Motor neuron (in vitro differentiated cells): Measurements from ENCODE around the gene PTPRU. TPM values are rescaled to one million over a fixed set of nuclear protein-coding genes. Genes with fewer than 3 reads are reported as not detected.

ENCODE experiments used
- ATAC-seq, 8 experiments: fragments of 200-7000 bp; cut with Tn5 transposase; replicated peaks in 6 of 8; 2 replicates each; pipeline ENCODE4 v1.8.0; 2021; ENCODE audit warnings: mild to moderate bottlenecking in 8 of 8, moderate library complexity in 8 of 8
- H3K27ac ChIP-seq, 2 donors: fragments of 250-450 bp; sonication (Bioruptor Pico); 2 replicates each; pipeline ENCODE4 v1.9.0; 2021; ENCODE audit warnings: antibody characterized with exemption in 2 of 2, mild to moderate bottlenecking in 2 of 2, moderate library complexity in 1 of 2
- H3K4me1 ChIP-seq, 2 donors: fragments of 250-450 bp; sonication (Bioruptor Pico); replicated peaks in 1 of 2; 2 replicates each; pipeline ENCODE4 v1.6.1; 2021; ENCODE audit warnings: antibody characterized with exemption in 2 of 2, mild to moderate bottlenecking in 2 of 2, moderate library complexity in 1 of 2
- H3K4me3 ChIP-seq, 5 donors: fragments of 250-450 bp; sonication (Bioruptor Pico); 2 replicates each; pipeline ENCODE4 v1.9.0; 2021; ENCODE audit warnings: antibody characterized with exemption in 5 of 5, mild to moderate bottlenecking in 5 of 5, moderate library complexity in 4 of 5
- WGBS, 10 experiments: fragments of 450-650 bp; shearing (Covaris generic); methylation state at CpG; one replicate each; pipeline ENCODE4 v1.0.0; 2022; 5-methylcytosine and 5-hydroxymethylcytosine counted together
- in situ Hi-C, 9 experiments: fragments of 400-800 bp; cut with MboI; loops; one replicate each; pipeline ENCODE4 v1.15.0; 2021; ENCODE audit warnings: low sequenced_read_pairs in 9 of 9, low pct_unique_long_range_greater_than_20kb in 2 of 9; ENCODE audit not compliant: unreplicated experiment in 9 of 9
- total RNA-seq, 8 experiments: library from RNA; unstranded; fragments of 300-600 nt; gene quantifications; 2 replicates each; pipeline versions ENCODE4 v1.2.3 to v1.2.4, GENCODE V29; 2022

The PTPRU gene
- total RNA-seq, 8 experiments from 2014 or later: 1.2 to 44.8 (median 15.2) TPM

GRCh38 chr1:29248409-29248808, 12.1 kb downstream of the PTPRU start:
- 40 to 100% (median 100%) methylated on average over 1 to 2 of the region's 2 CpGs; no CpG with 5 or more reads in 4 of the 10 experiments for WGBS, 10 experiments
- in situ Hi-C loops: loop anchor here (10.0 to 25.0 kb wide), 9 partner anchors 214 to 1464 kb away; partner anchors contain the start of gene MATN1 (in 5 of the 9)
- H3K27ac ChIP-seq: no peak overlapping the region
- no peak for ATAC-seq
- H3K4me3 ChIP-seq: no peak overlapping the region
- peaks cover 8 to 17% of the 10 kb centered on the region in 2 donors for H3K4me1 ChIP-seq

GRCh38 chr1:29249170-29249691, 12.9 kb downstream of the PTPRU start:
- Histone ChIP-seq H3K4me3 (no peak overlapping the region), H3K4me1 (peaks cover 8 to 17% of the 10 kb centered on the region in 2 donors), H3K27ac (no peak overlapping the region)
- 20 to 51% (median 36%) methylated on average over 1 to 6 of the region's 8 CpGs; no CpG with 5 or more reads in 6 of the 10 experiments for WGBS, 10 experiments
- peak in 5 of 8 experiments; percentile 50 to 66 (median 60) for ATAC-seq
- in situ Hi-C loops: loop anchor here (10.0 to 25.0 kb wide), 9 partner anchors 213 to 1463 kb away; partner anchors contain the start of gene MATN1 (in 5 of the 9)

- H3K4me1 ChIP-seq: peaks cover 8 to 17% of the 10 kb centered on the region in 2 donors
- H3K27ac ChIP-seq: no peak overlapping the region
- in situ Hi-C loops: loop anchor here (10.0 to 25.0 kb wide), 9 partner anchors 212 to 1462 kb away; partner anchors contain the start of gene MATN1 (in 5 of the 9)
- 80 to 100% (median 96%) methylated on average over 1 to 2 of the region's 2 CpGs; no CpG with 5 or more reads in 4 of the 10 experiments for WGBS, 10 experiments
- no peak overlapping the region for H3K4me3 ChIP-seq
- ATAC-seq: no peak
Observed at GRCh38 chr1:29249951-29250581, 13.7 kb downstream of the PTPRU start.

- WGBS, 10 experiments: 20 to 100% (median 86%) methylated on average over 1 to 8 of the region's 8 CpGs; no CpG with 5 or more reads in 3 of the 10 experiments
- H3K4me3 ChIP-seq: no peak overlapping the region
- in situ Hi-C loops: no loop called here
- H3K27ac ChIP-seq: no peak overlapping the region
- H3K4me1 ChIP-seq: peaks cover 13 to 21% of the 10 kb centered on the region in 2 donors
- no peak for ATAC-seq
Observed at GRCh38 chr1:29251164-29252124, 15.1 kb downstream of the PTPRU start.

GRCh38 chr1:29253180-29253579, 16.9 kb downstream of the PTPRU start:
- Histone ChIP-seq H3K27ac (no peak overlapping the region), H3K4me3 (no peak overlapping the region), H3K4me1 (peaks cover 30 to 38% of the 10 kb centered on the region in 2 donors)
- WGBS, 10 experiments: 60 to 100% (median 92%) methylated on average over 1 to 3 of the region's 3 CpGs; no CpG with 5 or more reads in 2 of the 10 experiments
- in situ Hi-C loops: no loop called here
- ATAC-seq: no peak

- ATAC-seq: no peak
- in situ Hi-C loops: no loop called here
- Histone ChIP-seq H3K27ac (no peak overlapping the region), H3K4me1 (peaks cover 31 to 43% of the 10 kb centered on the region in 2 donors), H3K4me3 (no peak overlapping the region)
- WGBS, 10 experiments: 46 to 100% (median 88%) methylated on average over 3 to 7 of the region's 7 CpGs; no CpG with 5 or more reads in 2 of the 10 experiments
Observed at GRCh38 chr1:29254346-29254745, 18.0 kb downstream of the PTPRU start.

- in situ Hi-C loops: no loop called here
- H3K27ac ChIP-seq: no peak overlapping the region
- WGBS, 10 experiments: 33 to 100% (median 91%) methylated on average over 1 to 10 of the region's 10 CpGs; no CpG with 5 or more reads in 4 of the 10 experiments
- ATAC-seq: no peak
- H3K4me3 ChIP-seq: no peak overlapping the region
- peaks cover 32 to 40% of the 10 kb centered on the region in 2 donors for H3K4me1 ChIP-seq
Observed at GRCh38 chr1:29255134-29255666, 18.9 kb downstream of the PTPRU start.

GRCh38 chr1:29256394-29256793, 20.1 kb downstream of the PTPRU start:
- Histone ChIP-seq H3K4me1 (peaks cover 32 to 42% of the 10 kb centered on the region in 2 donors), H3K4me3 (no peak overlapping the region), H3K27ac (no peak overlapping the region)
- no peak for ATAC-seq
- 40 to 100% (median 65%) methylated on average over 1 to 5 of the region's 5 CpGs; no CpG with 5 or more reads in 4 of the 10 experiments for WGBS, 10 experiments
- in situ Hi-C loops: no loop called here

GRCh38 chr1:29256979-29257804, 20.9 kb downstream of the PTPRU start:
- in situ Hi-C loops: no loop called here

GRCh38 chr1:29258189-29258975, 22.1 kb downstream of the PTPRU start:
- Histone ChIP-seq H3K4me3 (no peak overlapping the region), H3K27ac (no peak overlapping the region), H3K4me1 (peaks cover 32 to 42% of the 10 kb centered on the region in 2 donors)
- no peak for ATAC-seq
- WGBS, 10 experiments: 30 to 100% (median 84%) methylated on average over 1 to 6 of the region's 16 CpGs; no CpG with 5 or more reads in 2 of the 10 experiments
- in situ Hi-C loops: no loop called here

More at GRCh38 chr1:29256979-29257804, 20.9 kb downstream of the PTPRU start:
- Histone ChIP-seq H3K27ac (no peak overlapping the region), H3K4me3 (no peak overlapping the region), H3K4me1 (peaks cover 32 to 42% of the 10 kb centered on the region in 2 donors)
- WGBS, 10 experiments: 13 to 82% (median 40%) methylated on average over 3 to 8 of the region's 11 CpGs
- peak in 6 of 8 experiments; percentile 42 to 75 (median 58) for ATAC-seq
